ENCODE data around the gene SUPT3H.
"Not testable (repeated sequence)": the region's sequence is repeated elsewhere in the genome, so short reads cannot be mapped to it uniquely, and the experiment has no call there.

SUPT3H gene

GRCh38 chr6:45098256-45098655, 279.5 kb downstream of the SUPT3H start:
- DNase-seq = no peak

DNA sequence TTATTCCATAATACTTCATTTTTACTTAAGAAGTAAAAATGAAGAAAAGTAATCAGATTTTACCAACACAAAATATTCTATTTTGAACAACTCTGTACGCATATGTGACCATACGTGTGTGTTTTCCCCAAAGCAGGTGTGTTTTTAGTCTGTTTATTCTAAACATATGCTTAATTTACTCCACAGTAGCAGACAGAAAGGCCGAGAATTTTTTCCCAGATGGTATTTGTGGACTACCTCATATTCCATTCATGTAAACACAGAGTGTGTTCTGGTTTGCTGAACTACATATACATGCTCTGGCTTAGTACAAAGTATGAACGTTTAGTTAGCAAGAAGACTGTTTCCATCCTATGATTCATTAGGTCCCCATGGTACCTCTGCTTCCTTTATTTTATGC, 282.9 kb downstream of the SUPT3H start:
- DNase-seq = no peak

GRCh38 chr6:45092135-45092534, 285.6 kb downstream of the SUPT3H start:
- no peak for DNase-seq

DNA sequence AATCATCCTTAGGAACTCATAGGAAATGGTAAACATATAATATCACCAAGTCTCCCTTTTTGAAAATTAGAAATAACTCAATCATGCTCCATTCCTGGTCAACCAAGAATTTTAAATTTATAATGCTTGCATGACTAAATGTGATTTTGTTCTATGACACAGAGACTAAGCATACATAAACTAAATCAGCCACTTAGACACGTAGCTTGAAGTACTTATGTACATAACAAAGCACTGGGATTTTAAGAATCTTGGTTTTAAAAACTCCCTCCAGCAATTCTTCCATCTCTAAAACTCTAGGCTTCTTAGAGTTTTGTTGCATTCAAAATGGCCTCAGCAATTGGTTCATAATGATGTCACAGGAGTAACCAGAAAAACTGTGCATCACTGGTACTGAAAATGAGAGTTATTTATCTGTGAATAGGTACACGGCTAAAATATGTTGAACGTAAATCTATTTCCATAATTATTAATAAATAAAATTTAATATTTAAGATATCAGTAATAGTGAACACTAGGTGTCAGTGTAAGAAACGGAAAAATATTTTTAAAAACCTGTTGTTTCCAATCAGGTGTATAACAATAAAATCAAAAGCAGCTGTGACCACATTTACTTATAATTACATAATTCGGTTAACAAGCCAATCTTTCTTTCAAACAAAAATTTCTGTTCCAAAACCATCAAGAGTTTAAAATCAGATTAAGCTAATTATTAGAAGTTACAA, 291.2 kb downstream of the SUPT3H start:
- DNase-seq = no peak

GRCh38 chr6:45084257-45084656, 293.5 kb downstream of the SUPT3H start:
- no peak for DNase-seq

- DNase-seq = no peak
These were observed 295.6 kb downstream of the SUPT3H start for GRCh38 chr6:45082091-45082490.

GRCh38 chr6:45081634-45082033, 296.1 kb downstream of the SUPT3H start:
- no peak for DNase-seq

DNA sequence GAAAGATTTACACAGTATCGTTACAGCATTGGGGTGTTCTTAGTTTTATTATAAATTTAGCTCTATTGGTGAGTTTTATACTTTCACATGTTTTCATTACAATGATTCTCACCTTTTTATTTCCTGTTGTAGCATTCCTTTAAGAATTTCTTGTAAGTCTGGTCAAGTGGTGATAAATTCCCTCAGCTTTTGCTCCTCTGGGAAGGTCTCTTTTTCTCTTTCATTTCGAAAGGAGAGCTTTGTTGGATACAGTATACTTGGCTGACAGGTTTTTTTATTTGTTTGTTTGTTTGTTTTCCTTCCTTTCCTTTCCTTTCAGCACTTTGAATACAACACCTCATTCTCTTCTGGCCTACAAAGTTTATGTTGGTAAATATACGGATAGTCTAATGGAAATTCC, 299.3 kb downstream of the SUPT3H start:
- DNase-seq = no peak

DNA sequence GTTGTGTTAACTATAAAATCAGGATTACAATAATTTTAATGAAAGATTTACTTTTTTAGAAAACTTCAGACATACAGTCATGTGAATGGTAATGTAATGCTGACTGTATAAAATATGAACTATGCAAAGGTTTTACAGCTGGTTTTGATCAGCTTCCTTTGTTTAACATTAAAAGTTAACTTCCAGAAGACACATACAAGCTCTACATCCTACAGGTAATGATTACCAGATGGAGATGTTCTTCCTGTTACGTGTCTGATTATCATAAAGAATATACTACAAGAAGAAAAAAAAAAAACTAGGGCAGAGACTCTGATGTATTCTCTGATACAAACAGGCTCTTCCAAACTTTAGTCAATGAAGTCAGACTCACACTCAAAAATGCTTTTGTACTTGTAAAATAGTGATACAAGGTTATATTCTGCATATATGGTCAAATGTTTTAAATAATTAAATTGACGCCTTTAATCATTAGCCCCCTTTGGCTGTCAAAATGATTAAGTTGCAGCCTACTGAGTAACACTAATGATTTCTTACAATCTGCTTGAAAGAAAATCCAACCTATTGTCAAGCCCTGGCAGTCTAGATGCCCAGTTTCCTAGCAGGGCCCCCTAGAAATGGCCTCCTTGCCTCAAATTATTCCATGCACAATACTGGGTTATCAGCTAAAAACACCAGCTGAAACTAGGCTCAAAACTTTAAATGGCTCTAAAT, 301.4 kb downstream of the SUPT3H start:
- no peak for DNase-seq

- no peak for DNase-seq
These were observed 302.5 kb downstream of the SUPT3H start for GRCh38 chr6:45075246-45075645.

DNA sequence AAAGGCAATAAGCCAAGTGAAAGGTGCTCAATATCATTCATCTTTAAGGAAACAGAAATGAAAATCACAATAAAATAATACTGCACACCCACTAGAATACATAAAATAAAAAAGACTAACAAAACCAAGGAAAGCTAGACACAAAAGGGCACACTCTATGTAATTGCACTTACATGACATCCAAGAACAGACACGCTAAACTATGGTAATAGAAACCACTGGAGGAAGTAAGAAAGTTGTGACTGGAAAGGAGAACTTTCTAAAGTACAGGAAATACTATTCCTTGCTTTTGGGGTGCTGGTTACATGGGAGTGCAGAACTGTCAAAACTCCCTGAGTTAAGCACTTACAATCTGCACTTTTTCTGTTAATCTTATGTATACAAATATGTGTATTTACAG, 303.3 kb downstream of the SUPT3H start:
- DNase-seq = no peak

GRCh38 chr6:45073771-45074170, 304.0 kb downstream of the SUPT3H start:
- DNase-seq = no peak

- DNase-seq = no peak
These were observed 305.1 kb downstream of the SUPT3H start for GRCh38 chr6:45072673-45073072.

- no peak for DNase-seq
These were observed 305.7 kb downstream of the SUPT3H start for GRCh38 chr6:45072016-45072415.

DNA sequence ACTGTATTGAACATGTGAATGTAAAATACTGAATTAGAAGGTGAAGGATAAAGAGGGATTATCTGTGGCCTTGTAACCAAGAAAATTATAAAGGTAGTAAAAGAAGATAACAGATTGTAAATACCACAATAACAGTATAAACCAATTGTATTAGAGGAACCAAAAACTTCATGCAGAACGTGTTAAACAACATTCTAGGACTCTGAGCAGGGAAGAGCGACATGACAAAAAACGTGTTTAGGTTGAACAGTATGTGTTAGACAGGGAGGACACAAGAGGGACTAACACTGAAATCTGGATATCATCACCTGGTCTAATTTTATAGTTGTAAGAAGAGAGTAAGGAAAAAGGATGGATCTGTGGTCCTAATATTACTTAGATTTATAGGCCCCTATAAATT, 308.6 kb downstream of the SUPT3H start:
- no peak for DNase-seq

DNA sequence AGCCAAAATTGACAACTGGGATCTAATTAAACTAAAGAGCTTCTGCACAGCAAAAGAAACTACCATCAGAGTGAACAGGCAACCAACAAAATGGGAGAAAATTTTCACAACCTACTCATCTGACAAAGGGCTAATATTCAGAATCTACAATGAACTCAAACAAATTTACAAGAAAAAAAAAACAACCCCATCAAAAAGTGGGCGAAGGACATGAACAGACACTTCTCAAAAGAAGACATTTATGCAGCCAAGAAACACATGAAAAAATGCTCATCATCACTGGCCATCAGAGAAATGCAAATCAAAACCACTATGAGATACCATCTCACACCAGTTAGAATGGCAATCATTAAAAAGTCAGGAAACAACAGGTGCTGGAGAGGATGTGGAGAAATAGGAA, 310.3 kb downstream of the SUPT3H start:
- not testable (repeated sequence) for DNase-seq

- DNase-seq = not testable (repeated sequence)
These were observed 315.1 kb downstream of the SUPT3H start for GRCh38 chr6:45062659-45063058.

DNA sequence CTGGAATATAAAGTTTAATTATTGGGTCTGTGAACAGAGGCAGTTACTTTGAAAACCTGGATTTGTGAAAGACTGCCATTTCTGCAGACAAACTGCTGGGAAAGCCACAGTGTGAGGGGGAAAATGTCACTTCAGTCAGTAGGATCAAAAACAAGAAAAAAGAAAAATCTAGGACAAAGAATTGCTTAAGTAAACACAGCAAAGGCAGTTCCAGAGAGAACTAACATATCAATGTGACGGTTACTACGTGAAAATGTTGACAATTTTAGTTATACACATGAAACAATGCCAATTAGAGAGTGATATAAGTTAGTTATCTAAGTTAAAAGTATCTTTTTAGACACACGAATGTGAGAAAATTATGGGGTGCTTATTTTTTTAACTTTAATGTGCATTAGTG, 320.0 kb downstream of the SUPT3H start:
- no peak for DNase-seq

DNA sequence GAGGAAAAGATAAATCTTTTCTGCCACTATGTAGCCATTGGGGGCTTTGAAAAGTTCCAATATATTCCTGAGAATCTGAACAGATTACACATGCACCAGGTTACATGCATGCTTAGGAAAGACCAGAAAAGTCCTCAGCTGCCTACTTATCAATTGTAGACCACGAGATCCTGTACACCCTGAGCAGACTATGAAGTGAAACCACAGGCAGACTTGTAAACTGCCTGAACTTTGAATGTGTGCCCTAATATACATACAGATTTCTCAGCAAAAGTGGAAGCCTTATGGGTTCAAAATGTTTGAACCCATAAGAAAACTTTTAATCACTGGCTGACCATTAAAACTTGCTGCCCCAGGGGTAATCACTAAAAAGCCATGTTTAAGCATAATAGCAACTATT, 323.1 kb downstream of the SUPT3H start:
- DNase-seq = no peak

DNA sequence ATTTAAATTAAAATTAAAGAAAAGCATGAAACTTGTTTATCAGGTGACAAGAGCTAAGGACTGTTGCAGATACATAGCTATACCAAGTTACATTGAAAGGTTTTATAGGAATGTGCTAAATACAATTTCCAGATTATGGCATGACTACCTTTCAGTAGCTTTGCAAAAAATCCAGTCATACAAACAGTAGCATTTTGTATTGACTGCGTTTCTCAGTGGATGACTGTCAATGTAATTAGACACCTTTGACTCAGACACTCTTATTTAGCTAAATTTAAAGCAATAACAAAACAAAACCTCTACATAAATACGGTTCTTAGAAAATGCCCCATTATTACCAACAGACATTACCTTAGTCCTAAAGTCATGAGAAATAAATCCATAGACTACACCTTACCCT, 325.4 kb downstream of the SUPT3H start:
- DNase-seq = no peak

DNA sequence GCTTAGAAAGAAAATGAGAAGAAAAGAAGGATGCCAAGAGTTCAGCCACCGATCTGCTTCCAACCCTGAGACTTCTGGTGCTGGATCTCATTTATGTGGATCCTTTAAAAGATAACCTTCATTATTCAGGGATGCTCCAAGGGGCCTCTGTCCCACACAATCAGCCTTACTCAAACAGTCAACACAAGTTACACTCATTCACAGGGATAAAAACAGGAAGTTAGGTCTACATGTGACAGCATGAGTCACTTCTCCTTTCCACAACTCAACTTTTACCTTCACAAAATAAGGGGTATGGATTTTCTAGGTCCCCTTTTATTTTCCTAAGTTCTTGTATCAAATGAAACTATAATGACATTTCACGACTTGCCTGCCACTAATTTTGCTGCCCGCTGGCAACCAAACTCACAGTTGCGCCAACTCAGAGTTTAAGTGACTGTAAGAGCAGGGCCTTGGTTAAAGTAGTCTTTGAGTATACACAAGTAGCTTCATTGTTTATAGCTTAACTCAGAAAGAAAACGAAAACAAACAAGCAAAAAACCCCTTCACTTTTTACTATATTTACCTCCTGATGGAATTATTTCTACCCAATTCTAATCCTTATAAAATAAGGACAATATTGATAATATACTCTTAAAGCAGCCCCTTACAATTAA, 328.4 kb downstream of the SUPT3H start:
- no peak for DNase-seq

DNA sequence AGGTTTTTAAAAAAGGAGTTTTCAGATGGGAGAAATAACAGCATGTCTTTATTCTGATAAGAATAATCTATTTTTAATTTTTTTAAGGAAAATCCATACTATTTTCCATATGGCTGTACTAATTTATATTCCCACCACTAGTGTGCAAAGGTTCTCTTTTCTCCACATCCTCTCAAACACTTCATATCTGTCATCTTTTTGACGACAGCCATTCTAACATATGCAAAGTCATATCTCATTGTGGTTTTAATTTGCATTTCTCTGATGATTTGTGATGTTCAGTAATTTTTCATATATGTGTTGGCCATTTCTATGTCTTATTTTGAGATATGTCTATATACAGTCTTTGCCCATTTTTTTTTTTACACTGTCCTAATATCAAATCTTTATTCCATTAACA, 330.2 kb downstream of the SUPT3H start:
- DNase-seq = no peak

DNA sequence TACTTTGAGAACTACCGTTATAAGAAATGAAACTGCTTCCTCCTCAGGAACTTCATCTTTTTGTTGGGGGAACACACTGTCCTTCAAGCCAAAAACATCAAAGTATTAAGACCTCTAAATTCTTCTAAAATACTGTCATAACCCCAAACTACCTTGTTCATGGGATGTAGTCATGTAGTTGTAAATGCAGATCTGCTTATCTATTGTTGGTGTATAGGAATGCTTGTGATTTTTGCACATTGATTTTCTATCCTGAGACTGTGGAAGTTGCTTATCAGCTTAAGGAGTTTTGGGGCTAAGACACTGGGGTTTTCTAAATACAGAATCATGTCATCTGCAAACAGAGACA, 332.5 kb downstream of the SUPT3H start:
- DNase-seq = no peak

GRCh38 chr6:45044510-45045252, 333.1 kb downstream of the SUPT3H start:
- DNase-seq = no peak
